Measurements from ENCODE around the gene G6PD. TPM values are rescaled to one million over a fixed set of nuclear protein-coding genes. Genes with fewer than 3 reads are reported as not detected.

G6PD gene
- total and polyA plus RNA-seq, 10 of the 15 experiments (the other 5 are each of a cell fraction or from before 2014, with no cell fraction given) = 1.6 to 62.5 (median 28.4) TPM

DNA sequence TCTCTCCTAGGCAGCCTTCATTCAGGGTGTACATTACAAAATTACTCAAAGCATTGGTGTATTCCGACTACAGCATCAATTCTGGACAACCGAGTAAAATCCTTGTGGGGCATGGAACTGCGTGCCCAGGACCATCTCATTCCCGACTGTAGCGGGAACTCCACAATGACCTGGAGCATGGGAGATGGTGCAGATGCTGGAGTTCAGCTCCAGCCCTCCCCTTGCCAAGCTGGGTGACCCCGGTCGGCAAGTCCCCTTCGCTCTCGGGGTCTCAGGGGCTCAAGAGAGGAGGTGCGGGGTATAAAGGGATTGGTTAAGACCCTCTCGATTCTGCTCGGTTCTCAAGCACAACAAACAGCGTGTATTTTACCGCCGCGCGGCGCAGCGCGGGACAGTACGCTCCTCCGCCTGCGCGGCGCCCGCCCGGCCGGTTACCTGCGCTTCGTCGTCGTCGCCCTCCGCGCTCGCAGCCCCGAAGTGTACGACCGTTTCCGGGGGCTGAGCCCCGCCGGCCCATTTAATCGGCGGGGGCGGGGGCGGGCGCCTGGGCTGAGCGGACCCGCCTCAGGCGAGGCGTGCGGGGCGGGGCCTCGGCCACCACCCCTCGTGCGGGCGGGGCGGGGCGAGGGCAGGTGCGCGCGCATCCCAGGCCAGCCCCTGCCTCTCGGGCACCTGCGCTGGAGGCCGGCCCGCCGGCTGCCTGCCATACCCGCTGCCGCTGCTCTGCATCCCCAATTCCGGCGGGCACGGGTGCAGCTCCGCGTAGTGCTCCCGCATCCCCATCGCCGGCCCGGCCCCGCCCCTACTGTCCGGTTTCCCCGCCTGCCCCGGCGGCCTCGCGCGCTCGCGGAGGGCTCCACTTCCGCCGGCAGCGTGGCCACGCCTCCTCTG is at the start of gene G6PD (continued):
- TF ChIP-seq, protein P1, sequence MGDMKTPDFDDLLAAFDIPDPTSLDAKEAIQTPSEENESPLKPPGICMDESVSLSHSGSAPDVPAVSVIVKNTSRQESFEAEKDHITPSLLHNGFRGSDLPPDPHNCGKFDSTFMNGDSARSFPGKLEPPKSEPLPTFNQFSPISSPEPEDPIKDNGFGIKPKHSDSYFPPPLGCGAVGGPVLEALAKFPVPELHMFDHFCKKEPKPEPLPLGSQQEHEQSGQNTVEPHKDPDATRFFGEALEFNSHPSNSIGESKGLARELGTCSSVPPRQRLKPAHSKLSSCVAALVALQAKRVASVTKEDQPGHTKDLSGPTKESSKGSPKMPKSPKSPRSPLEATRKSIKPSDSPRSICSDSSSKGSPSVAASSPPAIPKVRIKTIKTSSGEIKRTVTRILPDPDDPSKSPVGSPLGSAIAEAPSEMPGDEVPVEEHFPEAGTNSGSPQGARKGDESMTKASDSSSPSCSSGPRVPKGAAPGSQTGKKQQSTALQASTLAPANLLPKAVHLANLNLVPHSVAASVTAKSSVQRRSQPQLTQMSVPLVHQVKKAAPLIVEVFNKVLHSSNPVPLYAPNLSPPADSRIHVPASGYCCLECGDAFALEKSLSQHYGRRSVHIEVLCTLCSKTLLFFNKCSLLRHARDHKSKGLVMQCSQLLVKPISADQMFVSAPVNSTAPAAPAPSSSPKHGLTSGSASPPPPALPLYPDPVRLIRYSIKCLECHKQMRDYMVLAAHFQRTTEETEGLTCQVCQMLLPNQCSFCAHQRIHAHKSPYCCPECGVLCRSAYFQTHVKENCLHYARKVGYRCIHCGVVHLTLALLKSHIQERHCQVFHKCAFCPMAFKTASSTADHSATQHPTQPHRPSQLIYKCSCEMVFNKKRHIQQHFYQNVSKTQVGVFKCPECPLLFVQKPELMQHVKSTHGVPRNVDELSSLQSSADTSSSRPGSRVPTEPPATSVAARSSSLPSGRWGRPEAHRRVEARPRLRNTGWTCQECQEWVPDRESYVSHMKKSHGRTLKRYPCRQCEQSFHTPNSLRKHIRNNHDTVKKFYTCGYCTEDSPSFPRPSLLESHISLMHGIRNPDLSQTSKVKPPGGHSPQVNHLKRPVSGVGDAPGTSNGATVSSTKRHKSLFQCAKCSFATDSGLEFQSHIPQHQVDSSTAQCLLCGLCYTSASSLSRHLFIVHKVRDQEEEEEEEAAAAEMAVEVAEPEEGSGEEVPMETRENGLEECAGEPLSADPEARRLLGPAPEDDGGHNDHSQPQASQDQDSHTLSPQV (IDR thresholded peaks at IDR 0.05) = no peak
- no peak for TF ChIP-seq NR2C1 (IDR thresholded peaks at IDR 0.05)
- TF ChIP-seq, protein P2, sequence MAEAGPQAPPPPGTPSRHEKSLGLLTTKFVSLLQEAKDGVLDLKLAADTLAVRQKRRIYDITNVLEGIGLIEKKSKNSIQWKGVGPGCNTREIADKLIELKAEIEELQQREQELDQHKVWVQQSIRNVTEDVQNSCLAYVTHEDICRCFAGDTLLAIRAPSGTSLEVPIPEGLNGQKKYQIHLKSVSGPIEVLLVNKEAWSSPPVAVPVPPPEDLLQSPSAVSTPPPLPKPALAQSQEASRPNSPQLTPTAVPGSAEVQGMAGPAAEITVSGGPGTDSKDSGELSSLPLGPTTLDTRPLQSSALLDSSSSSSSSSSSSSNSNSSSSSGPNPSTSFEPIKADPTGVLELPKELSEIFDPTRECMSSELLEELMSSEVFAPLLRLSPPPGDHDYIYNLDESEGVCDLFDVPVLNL (IDR thresholded peaks at IDR 0.05; ENCODE audit: low read depth, low read length) = no peak
- no peak for TF ChIP-seq FOXK2 (IDR thresholded peaks at IDR 0.05)
- peak; percentile 61; the same call in 1 of the 2 replicates for TF ChIP-seq POLR2AphosphoS2 (IDR thresholded peaks at IDR 0.05; ENCODE audit: low read depth, low read length)
- no peak for TF ChIP-seq IKZF1 (conservative IDR thresholded peaks at IDR 0.05)
- TF ChIP-seq, protein P3, sequence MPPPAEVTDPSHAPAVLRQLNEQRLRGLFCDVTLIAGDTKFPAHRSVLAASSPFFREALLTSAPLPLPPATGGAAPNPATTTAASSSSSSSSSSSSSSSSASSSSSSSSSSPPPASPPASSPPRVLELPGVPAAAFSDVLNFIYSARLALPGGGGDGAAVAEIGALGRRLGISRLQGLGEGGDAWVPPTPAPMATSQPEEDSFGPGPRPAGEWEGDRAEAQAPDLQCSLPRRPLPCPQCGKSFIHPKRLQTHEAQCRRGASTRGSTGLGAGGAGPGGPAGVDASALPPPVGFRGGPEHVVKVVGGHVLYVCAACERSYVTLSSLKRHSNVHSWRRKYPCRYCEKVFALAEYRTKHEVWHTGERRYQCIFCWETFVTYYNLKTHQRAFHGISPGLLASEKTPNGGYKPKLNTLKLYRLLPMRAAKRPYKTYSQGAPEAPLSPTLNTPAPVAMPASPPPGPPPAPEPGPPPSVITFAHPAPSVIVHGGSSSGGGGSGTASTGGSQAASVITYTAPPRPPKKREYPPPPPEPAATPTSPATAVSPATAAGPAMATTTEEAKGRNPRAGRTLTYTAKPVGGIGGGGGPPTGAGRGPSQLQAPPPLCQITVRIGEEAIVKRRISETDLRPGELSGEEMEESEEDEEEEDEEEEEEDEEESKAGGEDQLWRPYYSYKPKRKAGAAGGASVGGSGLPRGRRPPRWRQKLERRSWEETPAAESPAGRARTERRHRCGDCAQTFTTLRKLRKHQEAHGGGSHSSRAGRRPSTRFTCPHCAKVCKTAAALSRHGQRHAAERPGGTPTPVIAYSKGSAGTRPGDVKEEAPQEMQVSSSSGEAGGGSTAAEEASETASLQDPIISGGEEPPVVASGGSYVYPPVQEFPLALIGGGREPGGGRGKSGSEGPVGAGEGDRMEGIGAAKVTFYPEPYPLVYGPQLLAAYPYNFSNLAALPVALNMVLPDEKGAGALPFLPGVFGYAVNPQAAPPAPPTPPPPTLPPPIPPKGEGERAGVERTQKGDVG (CRISPR knock-in tag; IDR thresholded peaks at IDR 0.05) = no peak
- TF ChIP-seq POLR2A (IDR thresholded peaks at IDR 0.05; ENCODE audit: low read depth, low read length) = peak; percentile 74
- no peak for TF ChIP-seq NFYB (IDR thresholded peaks at IDR 0.05; ENCODE audit: insufficient read depth, low read depth, low read length)
- TF ChIP-seq TARDBP (IDR thresholded peaks at IDR 0.05; ENCODE audit: borderline replicate concordance) = no peak
- TF ChIP-seq ZNF217 (IDR thresholded peaks at IDR 0.05) = no peak
- TF ChIP-seq MYB (IDR thresholded peaks at IDR 0.05; ENCODE audit: borderline replicate concordance, low read depth, low read length) = no peak
- TF ChIP-seq ZNF622 (IDR thresholded peaks at IDR 0.05) = no peak
- TF ChIP-seq ZSCAN29 (IDR thresholded peaks at IDR 0.05) = no peak
- TF ChIP-seq FOS (IDR thresholded peaks at IDR 0.05; ENCODE audit: borderline replicate concordance, extremely low read depth, insufficient read length) = no peak
- no peak for TF ChIP-seq MEF2B (IDR thresholded peaks at IDR 0.05; ENCODE audit: partially characterized antibody, poor library complexity, severe bottlenecking)
- TF ChIP-seq HDGF (IDR thresholded peaks at IDR 0.05) = no peak
- no peak for TF ChIP-seq NR2C2 (IDR thresholded peaks at IDR 0.05; ENCODE audit: borderline replicate concordance, control insufficient read depth, insufficient read length, low read depth)
- 0 out of 2 replicates have a peak, but pooled peaks have one; percentile 30 for TF ChIP-seq PML (IDR thresholded peaks at IDR 0.05; ENCODE audit: low read length)
- 0 out of 2 replicates have a peak, but pooled peaks have one; percentile 20 for TF ChIP-seq SIN3A (IDR thresholded peaks at IDR 0.05; ENCODE audit: low read depth, low read length)
